Loucy (cell line): Measurements from ENCODE around the gene PPL.

Source experiments
- EZH2phosphoT487 ChIP-seq: fragments of 200-600 bp; IDR thresholded peaks from 2 replicates; pipeline ENCODE4 v1.6.1; 2018; ENCODE audit warnings: antibody characterized with exemption, mild to moderate bottlenecking, moderate library complexity, borderline replicate concordance
- TF ChIP-seq, protein P1 (sequence below): fragments of 200-600 bp; sonication (generic); conservative IDR thresholded peaks from 2 replicates; pipeline ENCODE4 v1.5.1; 2014; ENCODE audit warnings: mild to moderate bottlenecking, antibody characterized with exemption, low read length

DNA sequence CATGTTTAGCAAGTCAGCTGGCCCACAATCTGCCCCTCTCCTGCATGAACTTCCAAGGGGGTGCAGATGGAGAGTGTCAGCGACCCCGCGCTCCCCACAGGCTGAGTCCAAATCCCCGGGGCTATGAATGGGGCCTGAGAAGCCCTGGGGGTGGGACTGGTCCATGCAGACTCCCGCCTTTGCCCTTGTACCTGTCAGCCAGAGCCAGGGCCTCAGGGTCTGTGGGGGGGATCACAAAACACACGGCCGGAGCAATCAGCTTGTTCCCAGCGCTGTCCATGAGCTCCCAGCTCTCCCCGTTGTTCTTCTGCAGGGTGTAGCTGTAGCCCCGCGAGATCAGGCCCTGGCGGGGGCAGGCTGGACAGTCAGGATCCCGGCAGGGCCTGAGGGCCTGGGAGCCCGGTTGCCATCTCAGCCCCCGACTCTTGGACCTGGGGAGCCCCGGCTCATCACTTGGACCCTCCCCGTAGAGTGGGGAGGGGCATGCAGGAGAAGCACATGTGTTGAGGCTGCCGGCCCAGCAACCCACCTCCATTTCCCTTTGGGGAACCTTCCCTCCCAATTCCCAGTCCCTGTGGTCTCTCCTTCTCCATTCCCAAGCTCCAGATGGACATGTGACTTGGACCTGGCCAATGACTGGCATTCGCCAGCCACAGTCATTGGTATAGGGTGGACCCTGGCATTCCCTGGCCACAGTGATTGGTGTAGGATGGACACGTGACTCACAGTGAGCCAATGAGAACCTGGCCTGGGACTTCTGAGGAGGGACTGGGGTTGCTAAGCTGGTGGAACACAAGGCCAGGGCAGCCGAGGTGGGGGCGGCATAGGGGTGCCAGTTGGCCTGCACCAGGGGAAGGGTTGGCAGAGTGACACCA, 42.4 kb downstream of the PPL start:
- TF ChIP-seq, protein P1, sequence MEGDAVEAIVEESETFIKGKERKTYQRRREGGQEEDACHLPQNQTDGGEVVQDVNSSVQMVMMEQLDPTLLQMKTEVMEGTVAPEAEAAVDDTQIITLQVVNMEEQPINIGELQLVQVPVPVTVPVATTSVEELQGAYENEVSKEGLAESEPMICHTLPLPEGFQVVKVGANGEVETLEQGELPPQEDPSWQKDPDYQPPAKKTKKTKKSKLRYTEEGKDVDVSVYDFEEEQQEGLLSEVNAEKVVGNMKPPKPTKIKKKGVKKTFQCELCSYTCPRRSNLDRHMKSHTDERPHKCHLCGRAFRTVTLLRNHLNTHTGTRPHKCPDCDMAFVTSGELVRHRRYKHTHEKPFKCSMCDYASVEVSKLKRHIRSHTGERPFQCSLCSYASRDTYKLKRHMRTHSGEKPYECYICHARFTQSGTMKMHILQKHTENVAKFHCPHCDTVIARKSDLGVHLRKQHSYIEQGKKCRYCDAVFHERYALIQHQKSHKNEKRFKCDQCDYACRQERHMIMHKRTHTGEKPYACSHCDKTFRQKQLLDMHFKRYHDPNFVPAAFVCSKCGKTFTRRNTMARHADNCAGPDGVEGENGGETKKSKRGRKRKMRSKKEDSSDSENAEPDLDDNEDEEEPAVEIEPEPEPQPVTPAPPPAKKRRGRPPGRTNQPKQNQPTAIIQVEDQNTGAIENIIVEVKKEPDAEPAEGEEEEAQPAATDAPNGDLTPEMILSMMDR: no peak
- TF ChIP-seq EZH2phosphoT487: no peak
